ENCODE measurements around the gene RPL28. TPM values are rescaled to one million over a fixed set of nuclear protein-coding genes. Genes with fewer than 3 reads are reported as not detected.

RPL28 gene
- polyA plus RNA-seq (2013, experiment 1 of 2): 2,426 TPM
- 2,495 TPM for polyA plus RNA-seq (2013, experiment 2 of 2)

GRCh38 chr19:55385724-55386492, at the start of gene RPL28:
Gene RPL28, plus strand, starts transcription at chr19:55385932. Its CDS starts 426 bp downstream, at chr19:55386358.
- peak within 1 kb of the TSS; percentile 97 for H2BK5ac ChIP-seq (ENCODE audit: low read length)
- no peaks in the 10 kb centered on the region for H3K27me3 ChIP-seq (ENCODE audit: insufficient read depth, low read length, poor library complexity)
- H3K9ac ChIP-seq (ENCODE audit: low read length): peak within 1 kb of the TSS; percentile 100
- no peak within 1 kb of the TSS for H2BK120ac ChIP-seq (ENCODE audit: low read depth, low read length)
- no CpG with 5 or more reads among the region's 68 CpGs for WGBS (ENCODE audit: extremely low coverage, insufficient coverage, low lambda C conversion rate)
- no peak within 1 kb of the TSS for H4K8ac ChIP-seq (ENCODE audit: low read depth, low read length)
- peak within 1 kb of the TSS; percentile 100 for H3K4me3 ChIP-seq (ENCODE audit: low read length)
- H3K27ac ChIP-seq (ENCODE audit: low read depth, low read length): peak within 1 kb of the TSS; percentile 85
- peaks cover 29% of the 10 kb centered on the region for H3K79me2 ChIP-seq (ENCODE audit: control insufficient read depth, insufficient read depth, low read length)
- peak; percentile 99 for DNase-seq
- H3K56ac ChIP-seq (ENCODE audit: low read length): peak within 1 kb of the TSS; percentile 100
- H3K36me3 ChIP-seq (ENCODE audit: control insufficient read depth, insufficient read depth, low read length): peaks cover 21% of the 10 kb centered on the region
- H3K4me2 ChIP-seq (ENCODE audit: low read length): peak within 1 kb of the TSS; percentile 98
- H3K23ac ChIP-seq (ENCODE audit: low read length): peak within 1 kb of the TSS; percentile 95
- H2AK5ac ChIP-seq (ENCODE audit: low read length): peak within 1 kb of the TSS; percentile 95
- H4K5ac ChIP-seq (ENCODE audit: low read length): peak within 1 kb of the TSS; percentile 98
- H3K79me1 ChIP-seq (ENCODE audit: low read length): peaks cover 23% of the 10 kb centered on the region
- no peak within 1 kb of the TSS for H2BK15ac ChIP-seq (replicated peaks; ENCODE audit: low read depth)
- peaks cover 13% of the 10 kb centered on the region for H3K4me1 ChIP-seq (ENCODE audit: control insufficient read depth, low read depth, low read length)
- peak within 1 kb of the TSS; percentile 46 for H3K18ac ChIP-seq (ENCODE audit: low read length)
- peak within 1 kb of the TSS; percentile 21 for H3K4ac ChIP-seq (ENCODE audit: low read depth, low read length)

GRCh38 chr19:55336101-55336500, 49.6 kb upstream of the RPL28 start:
- no peak overlapping the region for H2AK5ac ChIP-seq (ENCODE audit: low read length)
- no CpG with 5 or more reads among the region's 7 CpGs for WGBS (ENCODE audit: extremely low coverage, insufficient coverage, low lambda C conversion rate)
- no peak overlapping the region for H2BK120ac ChIP-seq (ENCODE audit: low read depth, low read length)
- no peak overlapping the region for H3K4ac ChIP-seq (ENCODE audit: low read depth, low read length)
- H3K18ac ChIP-seq (ENCODE audit: low read length): no peak overlapping the region
- DNase-seq: no peak
- H2BK15ac ChIP-seq (replicated peaks; ENCODE audit: low read depth): no peak overlapping the region
- H3K56ac ChIP-seq (ENCODE audit: low read length): no peak overlapping the region
- H3K79me2 ChIP-seq (ENCODE audit: control insufficient read depth, insufficient read depth, low read length): no peaks in the 10 kb centered on the region
- H3K4me3 ChIP-seq (ENCODE audit: low read length): no peak overlapping the region
- H3K4me1 ChIP-seq (ENCODE audit: control insufficient read depth, low read depth, low read length): no peaks in the 10 kb centered on the region
- no peak overlapping the region for H2BK5ac ChIP-seq (ENCODE audit: low read length)
- no peak overlapping the region for H3K27ac ChIP-seq (ENCODE audit: low read depth, low read length)
- no peak overlapping the region for H3K4me2 ChIP-seq (ENCODE audit: low read length)
- peaks cover 2% of the 10 kb centered on the region for H3K79me1 ChIP-seq (ENCODE audit: low read length)
- H3K36me3 ChIP-seq (ENCODE audit: control insufficient read depth, insufficient read depth, low read length): no peaks in the 10 kb centered on the region
- no peak overlapping the region for H3K9ac ChIP-seq (ENCODE audit: low read length)
- H4K8ac ChIP-seq (ENCODE audit: low read depth, low read length): no peak overlapping the region
- H4K5ac ChIP-seq (ENCODE audit: low read length): no peak overlapping the region
- no peaks in the 10 kb centered on the region for H3K27me3 ChIP-seq (ENCODE audit: insufficient read depth, low read length, poor library complexity)
- no peak overlapping the region for H3K23ac ChIP-seq (ENCODE audit: low read length)

GRCh38 chr19:55339105-55339888, 46.4 kb upstream of the RPL28 start, which contains the start of gene KMT5C:
Gene KMT5C, plus strand, starts transcription at chr19:55339876. Its CDS starts 2,061 bp downstream, at chr19:55341937.
- Histone ChIP-seq H3K9ac (ENCODE audit: low read length) (peak within 1 kb of the TSS; percentile 98), H3K23ac (ENCODE audit: low read length) (peak within 1 kb of the TSS; percentile 97), H2BK120ac (ENCODE audit: low read depth, low read length) (peak within 1 kb of the TSS; percentile 1), H3K79me2 (ENCODE audit: control insufficient read depth, insufficient read depth, low read length) (no peaks in the 10 kb centered on the region), H2AK5ac (ENCODE audit: low read length) (peak within 1 kb of the TSS; percentile 98), H2BK15ac (replicated peaks; ENCODE audit: low read depth) (no peak within 1 kb of the TSS), H3K4me1 (ENCODE audit: control insufficient read depth, low read depth, low read length) (no peaks in the 10 kb centered on the region), H3K18ac (ENCODE audit: low read length) (peak within 1 kb of the TSS; percentile 69), H3K36me3 (ENCODE audit: control insufficient read depth, insufficient read depth, low read length) (no peaks in the 10 kb centered on the region), H3K79me1 (ENCODE audit: low read length) (peaks cover 2% of the 10 kb centered on the region), H3K56ac (ENCODE audit: low read length) (peak within 1 kb of the TSS; percentile 91), H2BK5ac (ENCODE audit: low read length) (peak within 1 kb of the TSS; percentile 82), H3K4me3 (ENCODE audit: low read length) (peak within 1 kb of the TSS; percentile 44), H3K27me3 (ENCODE audit: insufficient read depth, low read length, poor library complexity) (no peaks in the 10 kb centered on the region), H3K4me2 (ENCODE audit: low read length) (peak within 1 kb of the TSS; percentile 91), H4K8ac (ENCODE audit: low read depth, low read length) (peak within 1 kb of the TSS; percentile 87), H3K27ac (ENCODE audit: low read depth, low read length) (peak within 1 kb of the TSS; percentile 70), H3K4ac (ENCODE audit: low read depth, low read length) (peak within 1 kb of the TSS; percentile 66), H4K5ac (ENCODE audit: low read length) (no peak within 1 kb of the TSS)
- DNase-seq: peak; percentile 100
- WGBS (ENCODE audit: extremely low coverage, insufficient coverage, low lambda C conversion rate): no CpG with 5 or more reads among the region's 63 CpGs

- H2BK120ac ChIP-seq (ENCODE audit: low read depth, low read length): no peak overlapping the region
- H3K9ac ChIP-seq (ENCODE audit: low read length): peak overlapping the region; percentile 98
- H3K27ac ChIP-seq (ENCODE audit: low read depth, low read length): peak overlapping the region; percentile 68
- H3K4me3 ChIP-seq (ENCODE audit: low read length): peak overlapping the region; percentile 44
- H4K5ac ChIP-seq (ENCODE audit: low read length): no peak overlapping the region
- H3K4ac ChIP-seq (ENCODE audit: low read depth, low read length): peak overlapping the region; percentile 66
- no peaks in the 10 kb centered on the region for H3K79me2 ChIP-seq (ENCODE audit: control insufficient read depth, insufficient read depth, low read length)
- peak; percentile 45 for DNase-seq
- H3K79me1 ChIP-seq (ENCODE audit: low read length): peaks cover 2% of the 10 kb centered on the region
- H3K18ac ChIP-seq (ENCODE audit: low read length): peak overlapping the region; percentile 31
- peak overlapping the region; percentile 81 for H2BK5ac ChIP-seq (ENCODE audit: low read length)
- H2BK15ac ChIP-seq (replicated peaks; ENCODE audit: low read depth): no peak overlapping the region
- H3K56ac ChIP-seq (ENCODE audit: low read length): peak overlapping the region; percentile 91
- peak overlapping the region; percentile 87 for H4K8ac ChIP-seq (ENCODE audit: low read depth, low read length)
- H2AK5ac ChIP-seq (ENCODE audit: low read length): peak overlapping the region; percentile 98
- H3K23ac ChIP-seq (ENCODE audit: low read length): peak overlapping the region; percentile 97
- H3K4me2 ChIP-seq (ENCODE audit: low read length): peak overlapping the region; percentile 91
- H3K36me3 ChIP-seq (ENCODE audit: control insufficient read depth, insufficient read depth, low read length): no peaks in the 10 kb centered on the region
- WGBS (ENCODE audit: extremely low coverage, insufficient coverage, low lambda C conversion rate): no CpG with 5 or more reads among the region's 44 CpGs
- H3K4me1 ChIP-seq (ENCODE audit: control insufficient read depth, low read depth, low read length): no peaks in the 10 kb centered on the region
- no peaks in the 10 kb centered on the region for H3K27me3 ChIP-seq (ENCODE audit: insufficient read depth, low read length, poor library complexity)
Observed at GRCh38 chr19:55339889-55340783, 45.6 kb upstream of the RPL28 start.

- Histone ChIP-seq H3K79me2 (ENCODE audit: control insufficient read depth, insufficient read depth, low read length) (no peaks in the 10 kb centered on the region), H2BK120ac (ENCODE audit: low read depth, low read length) (peak overlapping the region; percentile 1), H3K4me2 (ENCODE audit: low read length) (peak overlapping the region; percentile 91), H4K8ac (ENCODE audit: low read depth, low read length) (no peak overlapping the region), H2AK5ac (ENCODE audit: low read length) (peak overlapping the region; percentile 98), H3K23ac (ENCODE audit: low read length) (peak overlapping the region; percentile 97), H3K56ac (ENCODE audit: low read length) (peak overlapping the region; percentile 91), H3K9ac (ENCODE audit: low read length) (peak overlapping the region; percentile 98), H2BK5ac (ENCODE audit: low read length) (no peak overlapping the region), H3K18ac (ENCODE audit: low read length) (peak overlapping the region; percentile 31), H3K79me1 (ENCODE audit: low read length) (peaks cover 2% of the 10 kb centered on the region), H2BK15ac (replicated peaks; ENCODE audit: low read depth) (no peak overlapping the region), H3K36me3 (ENCODE audit: control insufficient read depth, insufficient read depth, low read length) (no peaks in the 10 kb centered on the region), H3K4me1 (ENCODE audit: control insufficient read depth, low read depth, low read length) (no peaks in the 10 kb centered on the region), H4K5ac (ENCODE audit: low read length) (no peak overlapping the region), H3K4me3 (ENCODE audit: low read length) (peak overlapping the region; percentile 44), H3K27ac (ENCODE audit: low read depth, low read length) (peak overlapping the region; percentile 68), H3K4ac (ENCODE audit: low read depth, low read length) (peak overlapping the region; percentile 92), H3K27me3 (ENCODE audit: insufficient read depth, low read length, poor library complexity) (no peaks in the 10 kb centered on the region)
- no peak for DNase-seq
- WGBS (ENCODE audit: extremely low coverage, insufficient coverage, low lambda C conversion rate): no CpG with 5 or more reads among the region's 24 CpGs
Observed at GRCh38 chr19:55340784-55341147, 45.0 kb upstream of the RPL28 start.
